ENCODE measurements around the gene CLEC17A. TPM values are rescaled to one million over a fixed set of nuclear protein-coding genes. Genes with fewer than 3 reads are reported as not detected.
"Not testable (repeated sequence)": the region's sequence is repeated elsewhere in the genome, so short reads cannot be mapped to it uniquely, and the experiment has no call there.

Gene CLEC17A
- total and polyA plus RNA-seq, 2 experiments from 2014 or later, result not detected

DNA sequence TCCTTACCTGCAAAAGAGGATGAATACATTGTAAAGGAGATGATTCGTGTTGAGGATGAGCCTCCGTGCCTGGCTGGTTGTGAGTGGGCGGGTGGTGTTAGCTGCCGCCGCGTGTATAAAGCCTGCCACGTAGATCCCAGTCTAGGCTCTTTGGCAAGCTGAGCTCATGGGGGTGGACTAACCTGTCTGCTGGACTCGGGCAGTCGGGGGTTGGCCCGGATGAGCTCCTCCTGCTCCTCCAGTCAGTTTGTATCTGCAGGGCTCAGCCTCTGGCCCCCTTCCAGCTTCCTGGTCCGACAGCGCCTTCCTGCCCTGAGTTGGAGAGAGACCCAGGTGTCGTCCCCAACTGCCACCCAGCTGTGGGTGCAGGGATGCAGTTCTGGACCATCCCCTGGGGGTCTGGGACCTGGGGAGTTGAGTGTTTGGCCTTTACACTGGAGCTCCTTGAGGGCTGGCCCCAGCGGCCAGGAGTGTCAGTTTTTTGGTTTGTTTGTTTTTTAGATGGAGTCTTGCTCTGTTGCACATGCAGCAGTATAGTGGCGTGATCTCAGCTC is 32.6 kb upstream of the CLEC17A start:
- no peak overlapping the region for H3K9ac ChIP-seq
- H3K4me3 ChIP-seq, result no peak overlapping the region
- in situ Hi-C loops (cut with MboI), result no loop called here
- no peak overlapping the region for H2AFZ ChIP-seq
- no peaks in the 10 kb centered on the region for H4K20me1 ChIP-seq (ENCODE audit: insufficient read depth)
- H3K9me2 ChIP-seq (ENCODE audit: insufficient read depth), result no peaks in the 10 kb centered on the region
- no peaks in the 10 kb centered on the region for H3F3A ChIP-seq (ENCODE audit: insufficient read depth)
- H3K4me1 ChIP-seq (ENCODE audit: insufficient read depth), result 0 out of 2 replicates have a peak, but pooled peaks cover 6% of the 10 kb centered on the region
- H3K27me3 ChIP-seq (replicated peaks; ENCODE audit: insufficient read depth), result no peaks in the 10 kb centered on the region
- no peaks in the 10 kb centered on the region for H3K36me3 ChIP-seq (ENCODE audit: low read depth)
- no peak overlapping the region for H3K27ac ChIP-seq
- TF ChIP-seq EZH2phosphoT487 (IDR thresholded peaks at IDR 0.05; ENCODE audit: insufficient read depth, low read depth) (no peak), EZH2 (IDR thresholded peaks at IDR 0.05; ENCODE audit: insufficient read depth, poor library complexity, severe bottlenecking) (no peak)
- H3K79me2 ChIP-seq (ENCODE audit: insufficient read depth), result no peaks in the 10 kb centered on the region; the same call in 1 of the 2 replicates
- DNase-seq, result no peak
- no peaks in the 10 kb centered on the region for H3K9me3 ChIP-seq (ENCODE audit: low read depth)
- no peak overlapping the region for H3K4me2 ChIP-seq (ENCODE audit: unreplicated experiment)
- WGBS, 2 experiments (ENCODE audit: low coverage in 1 of 2, low lambda C conversion rate in 2 of 2, missing lambda C conversion rate in 2 of 2), result 83 to 87% methylated on average over 14 to 15 of the region's 15 CpGs

DNA sequence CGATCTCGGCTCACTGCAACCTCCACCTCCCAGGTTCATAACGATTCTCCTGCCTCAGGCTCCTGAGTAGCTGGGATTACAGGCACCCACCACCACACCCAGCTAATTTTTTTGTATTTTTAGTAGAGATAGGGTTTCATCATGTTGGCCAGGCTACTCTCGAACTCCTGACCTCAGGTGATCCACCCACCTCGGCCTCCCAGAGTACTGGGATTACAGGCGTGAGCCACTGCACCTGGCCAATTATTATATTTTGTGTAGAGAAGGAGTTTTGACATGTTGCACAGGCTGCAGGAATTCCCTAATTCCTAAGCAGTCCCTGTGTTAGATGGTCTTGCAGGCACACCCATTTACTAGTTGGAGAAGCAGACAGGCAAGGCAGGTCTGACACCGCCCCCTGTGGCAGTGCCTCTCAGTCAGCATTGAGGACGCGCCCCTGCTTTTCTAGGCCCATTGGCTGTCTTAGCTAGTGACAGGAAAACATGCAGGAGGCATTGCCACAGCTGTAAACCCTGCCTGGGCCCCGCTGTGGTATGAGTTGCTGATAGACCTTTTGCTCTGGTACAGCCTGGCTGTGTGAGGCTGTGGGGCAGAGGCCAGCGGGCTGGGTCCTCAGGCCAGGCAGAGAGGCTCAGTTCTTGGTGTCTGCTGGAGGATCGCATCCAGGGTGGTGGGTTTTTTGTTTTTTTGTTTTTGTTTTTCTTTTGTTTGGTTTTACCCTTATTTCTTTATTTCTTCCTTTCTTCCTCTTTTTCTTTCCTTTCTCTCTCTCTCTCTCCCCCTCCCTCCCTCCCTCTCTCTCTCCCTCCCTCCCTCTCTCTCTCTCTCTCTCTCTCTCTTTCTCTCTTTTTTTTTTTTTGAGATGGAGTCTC is 31.5 kb upstream of the CLEC17A start:
- H3K36me3 ChIP-seq (ENCODE audit: low read depth); H3K9me3 ChIP-seq (ENCODE audit: low read depth); H3K4me3 ChIP-seq; H3K4me1 ChIP-seq (ENCODE audit: insufficient read depth); in situ Hi-C loops (cut with MboI); H2AFZ ChIP-seq; H3K9me2 ChIP-seq (ENCODE audit: insufficient read depth); H3K4me2 ChIP-seq (ENCODE audit: unreplicated experiment); H3K79me2 ChIP-seq (ENCODE audit: insufficient read depth); H3K27me3 ChIP-seq (replicated peaks; ENCODE audit: insufficient read depth); H4K20me1 ChIP-seq (ENCODE audit: insufficient read depth); H3K27ac ChIP-seq; H3F3A ChIP-seq (ENCODE audit: insufficient read depth): not testable (repeated sequence)
- peak; percentile 58 for DNase-seq
- WGBS, 2 experiments (ENCODE audit: low coverage in 1 of 2, low lambda C conversion rate in 2 of 2, missing lambda C conversion rate in 2 of 2), result 74% methylated on average over 12 of the region's 12 CpGs
- H3K9ac ChIP-seq, result 0 out of 2 replicates have a peak overlapping the region, but pooled peaks have one; percentile 31

DNA sequence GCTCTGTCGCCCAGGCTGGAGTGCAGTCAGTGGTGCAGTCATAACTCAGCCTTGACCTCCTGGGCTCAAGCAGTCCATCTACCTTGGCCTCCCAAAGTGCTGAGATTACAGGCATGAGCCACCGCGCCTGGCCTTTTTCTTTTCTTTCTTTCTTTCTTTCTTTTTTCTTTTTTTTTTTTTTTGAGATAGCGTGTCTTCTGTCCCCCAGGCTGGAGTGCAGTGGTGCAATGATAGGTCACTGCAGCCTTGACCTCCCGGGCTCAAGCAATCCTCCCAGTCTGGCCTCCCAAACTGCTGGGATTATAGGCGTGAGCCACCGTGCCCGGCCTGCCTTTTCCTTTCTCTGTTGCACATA is 30.9 kb upstream of the CLEC17A start:
- H3K4me3 ChIP-seq; H3K27ac ChIP-seq; H3K4me2 ChIP-seq (ENCODE audit: unreplicated experiment); in situ Hi-C loops (cut with MboI); DNase-seq; H3K9ac ChIP-seq; H3K79me2 ChIP-seq (ENCODE audit: insufficient read depth); H3K36me3 ChIP-seq (ENCODE audit: low read depth); H4K20me1 ChIP-seq (ENCODE audit: insufficient read depth); H3K4me1 ChIP-seq (ENCODE audit: insufficient read depth); H3K27me3 ChIP-seq (replicated peaks; ENCODE audit: insufficient read depth); H3K9me3 ChIP-seq (ENCODE audit: low read depth); H3K9me2 ChIP-seq (ENCODE audit: insufficient read depth); H3F3A ChIP-seq (ENCODE audit: insufficient read depth); H2AFZ ChIP-seq: not testable (repeated sequence)
- 82 to 87% methylated on average over 8 of the region's 8 CpGs for WGBS, 2 experiments (ENCODE audit: low coverage in 1 of 2, low lambda C conversion rate in 2 of 2, missing lambda C conversion rate in 2 of 2)

DNA sequence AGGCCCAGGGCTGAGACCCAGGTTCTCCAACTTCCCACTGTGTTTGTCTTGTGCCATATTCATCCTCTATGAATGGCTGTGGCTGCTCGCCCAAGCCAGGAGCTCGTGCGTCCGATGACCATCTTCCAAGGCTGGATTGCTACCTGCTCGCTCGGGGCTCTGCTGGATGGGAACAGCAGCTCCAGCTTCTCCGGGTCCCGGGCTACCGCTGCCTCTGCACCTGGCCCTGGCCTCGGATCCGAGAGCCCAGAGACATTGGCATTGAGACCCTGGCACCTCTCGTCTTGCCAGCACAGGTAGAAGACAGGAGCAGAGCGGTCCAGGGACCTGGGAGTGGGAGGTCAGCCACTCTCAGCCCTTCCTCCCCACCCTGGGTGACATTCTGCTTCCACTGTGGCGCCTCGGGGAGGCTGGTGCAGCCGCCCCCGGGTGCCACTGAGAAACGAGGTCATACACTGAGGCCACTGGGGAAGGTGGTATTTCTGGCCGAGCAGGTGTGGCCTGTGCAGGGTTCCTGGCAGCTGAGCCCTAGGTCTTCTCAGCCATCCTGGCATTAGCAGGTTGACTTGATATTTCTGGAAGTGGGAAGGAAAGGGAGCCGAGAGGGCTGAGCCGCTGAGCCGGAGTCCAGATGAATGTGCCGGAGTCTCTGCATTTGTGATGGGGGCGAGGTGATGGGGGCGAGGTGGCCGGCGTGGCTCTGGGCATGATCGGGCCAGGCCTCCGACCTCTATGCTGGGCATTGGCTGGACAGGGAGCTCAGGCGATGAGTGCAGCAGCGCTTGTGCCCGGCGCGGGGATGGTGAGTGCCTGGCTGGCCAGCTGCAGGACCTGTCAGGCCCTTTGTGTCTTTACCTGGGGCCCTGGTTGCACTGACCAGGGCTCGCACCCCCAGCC is 29.6 kb upstream of the CLEC17A start:
- 92 to 95% methylated on average over 35 of the region's 35 CpGs for WGBS, 2 experiments (ENCODE audit: low coverage in 1 of 2, low lambda C conversion rate in 2 of 2, missing lambda C conversion rate in 2 of 2)
- no peak overlapping the region for H3K4me3 ChIP-seq
- no peaks in the 10 kb centered on the region for H3K9me2 ChIP-seq (ENCODE audit: insufficient read depth)
- no peak for DNase-seq
- peaks cover 6% of the 10 kb centered on the region; the same call in 1 of the 2 replicates for H3K4me1 ChIP-seq (ENCODE audit: insufficient read depth)
- no peak overlapping the region for H3K9ac ChIP-seq
- no peak for TF ChIP-seq EZH2 (IDR thresholded peaks at IDR 0.05; ENCODE audit: insufficient read depth, poor library complexity, severe bottlenecking)
- no peak for TF ChIP-seq EZH2phosphoT487 (IDR thresholded peaks at IDR 0.05; ENCODE audit: insufficient read depth, low read depth)
- no peaks in the 10 kb centered on the region for H3K36me3 ChIP-seq (ENCODE audit: low read depth)
- H3K27ac ChIP-seq, result no peak overlapping the region
- H2AFZ ChIP-seq, result no peak overlapping the region
- no peaks in the 10 kb centered on the region for H3K9me3 ChIP-seq (ENCODE audit: low read depth)
- H3F3A ChIP-seq (ENCODE audit: insufficient read depth), result no peaks in the 10 kb centered on the region
- H3K4me2 ChIP-seq (ENCODE audit: unreplicated experiment), result no peak overlapping the region
- no peaks in the 10 kb centered on the region for H3K27me3 ChIP-seq (replicated peaks; ENCODE audit: insufficient read depth)
- H3K79me2 ChIP-seq (ENCODE audit: insufficient read depth), result no peaks in the 10 kb centered on the region
- in situ Hi-C loops (cut with MboI), result no loop called here
- H4K20me1 ChIP-seq (ENCODE audit: insufficient read depth), result no peaks in the 10 kb centered on the region
